Endodermal cell (in vitro differentiated cells): ENCODE measurements around the gene FER. TPM values are rescaled to one million over a fixed set of nuclear protein-coding genes. Genes with fewer than 3 reads are reported as not detected.

ENCODE experiments used
- DNase-seq: peaks from one replicate; pipeline ENCODE4 v3.0.0-alpha.2; 2017
- H3K27ac ChIP-seq: 2 replicates; pipeline ENCODE4 v1.5.1; 2013; ENCODE audit warnings: mild to moderate bottlenecking, low read depth, low read length, moderate library complexity
- H3K27me3 ChIP-seq: 2 replicates; pipeline ENCODE4 v1.6.1; 2013; ENCODE audit warnings: mild to moderate bottlenecking, low read length, moderate library complexity; ENCODE audit not compliant: insufficient read depth, control insufficient read depth, poor library complexity, severe bottlenecking
- H3K36me3 ChIP-seq: 2 replicates; pipeline ENCODE4 v1.7.0; 2013; ENCODE audit warnings: mild to moderate bottlenecking, low read length, moderate library complexity; ENCODE audit not compliant: control insufficient read depth, insufficient read depth
- H3K4me1 ChIP-seq: one replicate; pipeline ENCODE4 v1.7.0; 2013; ENCODE audit warnings: low read length; ENCODE audit not compliant: control insufficient read depth, insufficient read depth
- H3K4me3 ChIP-seq: 2 replicates; pipeline ENCODE4 v1.5.1; 2013; ENCODE audit warnings: mild to moderate bottlenecking, low read length, moderate library complexity
- H3K9ac ChIP-seq: 2 replicates; pipeline ENCODE4 v1.6.1; 2013; ENCODE audit warnings: mild to moderate bottlenecking, low read length, moderate library complexity; ENCODE audit not compliant: poor library complexity, severe bottlenecking; ENCODE audit errors: extremely low read depth
- H3K9me3 ChIP-seq: 2 replicates; pipeline ENCODE4 v1.6.1; 2013; ENCODE audit warnings: mild to moderate bottlenecking, low read length, moderate library complexity; ENCODE audit not compliant: control insufficient read depth
- H3K27ac Mint-ChIP-seq: 2 replicates; pipeline ENCODE4 v1.8.0; 2020; ENCODE audit warnings: mixed read lengths
- H3K27me3 Mint-ChIP-seq: 2 replicates; pipeline ENCODE4 v1.8.0; 2021; ENCODE audit warnings: mild to moderate bottlenecking, mixed read lengths; ENCODE audit not compliant: insufficient read depth
- H3K36me3 Mint-ChIP-seq: 2 replicates; pipeline ENCODE4 v1.8.0; 2020; ENCODE audit warnings: low read depth, mixed read lengths
- H3K4me1 Mint-ChIP-seq: 2 replicates; pipeline ENCODE4 v1.8.0; 2020; ENCODE audit warnings: mixed read lengths
- H3K4me3 Mint-ChIP-seq: 2 replicates; pipeline ENCODE4 v1.8.0; 2020; ENCODE audit warnings: mild to moderate bottlenecking, moderate library complexity, mixed read lengths
- H3K9me3 Mint-ChIP-seq: 2 replicates; pipeline ENCODE4 v1.8.0; 2020; ENCODE audit warnings: mild to moderate bottlenecking, mixed read lengths
- whole genome bisulfite sequencing, 2 experiments: methylation state at CpG; one replicate each; pipeline versions ENCODE4 v1.1.5 to v1.1.7; 2013; ENCODE audit warnings: missing lambda C conversion rate in 2 of 2, mixed read lengths in 1 of 2; ENCODE audit not compliant: insufficient coverage in 1 of 2, insufficient read length in 1 of 2; 5-methylcytosine and 5-hydroxymethylcytosine counted together
- total RNA-seq, 2 donors: library from RNA; stranded (reverse); fragmentation: NEBNext Ultra II Directional in 1 of 2; extraction: Animal tissue kit (Norgen Biotek cat#: 25700) in 1 of 2; gene quantifications; 2 replicates in 1 of 2; 3 replicates in 1 of 2; pipeline ENCODE4 v1.2.1, GENCODE V29; 2021
- TF ChIP-seq, protein P1 (sequence below): fragments of 200-600 bp; sonication (generic); conservative IDR thresholded peaks from 2 replicates; pipeline ENCODE4 v1.5.0; 2021; ENCODE audit warnings: antibody characterized with exemption, mild to moderate bottlenecking

Gene FER
- total RNA-seq, 2 donors from 2014 or later = 24.5 to 26.8 TPM

DNA sequence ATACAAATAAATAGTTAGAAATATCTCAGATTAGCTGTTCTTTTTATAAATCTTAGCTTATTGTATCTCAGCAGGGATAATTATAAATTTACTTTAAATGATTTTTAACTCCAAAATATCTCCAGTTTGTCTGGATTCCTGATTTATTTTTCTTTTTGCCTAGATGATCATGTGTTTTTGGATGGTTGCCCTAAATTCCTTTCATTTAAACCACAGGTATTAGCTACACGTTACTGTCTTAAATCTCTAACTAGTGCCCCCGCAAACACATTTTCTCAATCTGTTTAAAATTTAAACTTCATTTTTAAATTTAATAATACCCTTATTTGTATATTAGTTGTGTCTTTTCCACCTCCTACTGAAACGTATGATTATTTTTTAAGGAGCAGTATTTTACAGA, 5.6 kb downstream of the FER start:
- H3K27ac Mint-ChIP-seq = no peak overlapping the region
- no peaks in the 10 kb centered on the region for H3K9me3 Mint-ChIP-seq
- Histone ChIP-seq H3K4me3 (no peak overlapping the region), H3K9ac (no peak overlapping the region), H3K4me1 (no peaks in the 10 kb centered on the region), H3K27ac (no peak overlapping the region), H3K27me3 (no peaks in the 10 kb centered on the region), H3K9me3 (no peaks in the 10 kb centered on the region), H3K36me3 (no peaks in the 10 kb centered on the region)
- peaks cover 3% of the 10 kb centered on the region for H3K4me1 Mint-ChIP-seq
- TF ChIP-seq, protein P1, sequence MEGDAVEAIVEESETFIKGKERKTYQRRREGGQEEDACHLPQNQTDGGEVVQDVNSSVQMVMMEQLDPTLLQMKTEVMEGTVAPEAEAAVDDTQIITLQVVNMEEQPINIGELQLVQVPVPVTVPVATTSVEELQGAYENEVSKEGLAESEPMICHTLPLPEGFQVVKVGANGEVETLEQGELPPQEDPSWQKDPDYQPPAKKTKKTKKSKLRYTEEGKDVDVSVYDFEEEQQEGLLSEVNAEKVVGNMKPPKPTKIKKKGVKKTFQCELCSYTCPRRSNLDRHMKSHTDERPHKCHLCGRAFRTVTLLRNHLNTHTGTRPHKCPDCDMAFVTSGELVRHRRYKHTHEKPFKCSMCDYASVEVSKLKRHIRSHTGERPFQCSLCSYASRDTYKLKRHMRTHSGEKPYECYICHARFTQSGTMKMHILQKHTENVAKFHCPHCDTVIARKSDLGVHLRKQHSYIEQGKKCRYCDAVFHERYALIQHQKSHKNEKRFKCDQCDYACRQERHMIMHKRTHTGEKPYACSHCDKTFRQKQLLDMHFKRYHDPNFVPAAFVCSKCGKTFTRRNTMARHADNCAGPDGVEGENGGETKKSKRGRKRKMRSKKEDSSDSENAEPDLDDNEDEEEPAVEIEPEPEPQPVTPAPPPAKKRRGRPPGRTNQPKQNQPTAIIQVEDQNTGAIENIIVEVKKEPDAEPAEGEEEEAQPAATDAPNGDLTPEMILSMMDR = no peak
- WGBS, 2 experiments = 96% methylated on average over 3 of the region's 3 CpGs; no CpG with 5 or more reads in 1 of the 2 experiments
- H3K36me3 Mint-ChIP-seq = no peaks in the 10 kb centered on the region
- DNase-seq = no peak
- H3K27me3 Mint-ChIP-seq = no peaks in the 10 kb centered on the region
- H3K4me3 Mint-ChIP-seq = no peak overlapping the region

DNA sequence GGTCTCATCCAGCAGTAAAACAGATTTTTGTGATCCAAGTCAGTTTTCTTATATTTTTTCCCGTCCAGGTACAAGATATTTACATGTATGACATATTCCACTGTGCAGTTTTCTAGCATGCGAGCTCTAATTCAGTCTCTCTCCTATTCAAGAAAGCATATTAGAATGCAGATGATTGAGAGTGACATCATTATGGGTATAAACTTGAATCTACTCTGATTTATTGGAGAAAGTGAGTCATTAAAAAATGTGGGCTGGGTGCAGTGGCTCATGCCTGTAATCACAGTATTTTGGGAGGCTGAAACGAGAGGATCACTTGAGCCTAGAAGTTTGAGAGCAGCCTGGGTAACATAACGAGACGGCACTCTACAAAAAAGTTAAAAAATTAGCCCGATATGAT, 6.2 kb downstream of the FER start:
- no peaks in the 10 kb centered on the region for H3K4me1 ChIP-seq
- Mint-ChIP-seq H3K4me3 (no peak overlapping the region), H3K27me3 (no peaks in the 10 kb centered on the region), H3K4me1 (peaks cover 3% of the 10 kb centered on the region), H3K27ac (no peak overlapping the region), H3K9me3 (no peaks in the 10 kb centered on the region), H3K36me3 (no peaks in the 10 kb centered on the region)
- H3K4me3 ChIP-seq = no peak overlapping the region
- H3K9me3 ChIP-seq = no peaks in the 10 kb centered on the region
- no peak for DNase-seq
- TF ChIP-seq, protein P1 = no peak
- no peaks in the 10 kb centered on the region for H3K27me3 ChIP-seq
- 89 to 94% methylated on average over 5 to 6 of the region's 6 CpGs for WGBS, 2 experiments
- no peak overlapping the region for H3K9ac ChIP-seq
- H3K36me3 ChIP-seq = no peaks in the 10 kb centered on the region
- H3K27ac ChIP-seq = no peak overlapping the region

DNA sequence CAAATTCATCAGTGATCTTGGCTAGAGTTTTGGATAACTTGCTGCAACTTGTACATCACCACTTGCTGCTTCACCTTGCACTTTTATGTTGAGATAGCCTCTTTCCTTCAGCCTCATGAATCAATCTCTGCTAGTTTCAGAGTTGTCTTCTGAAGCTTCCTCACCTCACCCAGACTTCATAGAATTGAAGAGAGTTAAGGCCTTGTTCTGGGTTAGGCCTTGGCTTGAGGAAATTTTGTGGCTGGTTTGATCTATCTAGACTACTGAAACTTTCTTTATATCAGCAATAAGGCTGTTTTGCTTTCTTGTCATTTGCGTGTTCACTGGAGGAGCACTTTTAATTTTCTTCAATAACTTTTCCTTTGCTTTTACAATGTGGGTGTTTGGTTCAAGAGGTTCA, 12.8 kb downstream of the FER start:
- H3K27ac ChIP-seq = no peak overlapping the region
- 100% methylated on average over 1 of the region's 1 CpG; no CpG with 5 or more reads in 1 of the 2 experiments for WGBS, 2 experiments
- no peak overlapping the region for H3K27ac Mint-ChIP-seq
- no peak overlapping the region for H3K4me3 ChIP-seq
- no peaks in the 10 kb centered on the region for H3K27me3 ChIP-seq
- H3K9ac ChIP-seq = no peak overlapping the region
- peaks cover 2% of the 10 kb centered on the region for H3K4me1 ChIP-seq
- peaks cover 15% of the 10 kb centered on the region for H3K9me3 ChIP-seq
- TF ChIP-seq, protein P1 = no peak
- H3K4me3 Mint-ChIP-seq = no peak overlapping the region
- no peak for DNase-seq
- H3K36me3 ChIP-seq = no peaks in the 10 kb centered on the region
- peaks cover 16% of the 10 kb centered on the region for H3K36me3 Mint-ChIP-seq
- peaks cover 16% of the 10 kb centered on the region for H3K4me1 Mint-ChIP-seq
- H3K27me3 Mint-ChIP-seq = no peaks in the 10 kb centered on the region
- peaks cover 13% of the 10 kb centered on the region for H3K9me3 Mint-ChIP-seq
